H1 (cell line): ENCODE data around the gene FARS2. TPM values are rescaled to one million over a fixed set of nuclear protein-coding genes. Genes with fewer than 3 reads are reported as not detected.

ENCODE experiments used
- BCL11A ChIP-seq, 2 experiments: IDR thresholded peaks; one replicate each; pipeline ENCODE4 v1.6.1; 2011; ENCODE audit warnings: low read depth in 2 of 2, low read length in 2 of 2, mild to moderate bottlenecking in 2 of 2
- CREB1 ChIP-seq: IDR thresholded peaks from 2 replicates; pipeline ENCODE4 v1.6.1; 2012; ENCODE audit warnings: inconsistent platforms
- EZH2 ChIP-seq: fragments of 200-600 bp; sonication (generic); IDR thresholded peaks from 2 replicates; pipeline ENCODE4 v1.7.1; 2012; ENCODE audit warnings: low read depth, mild to moderate bottlenecking, moderate library complexity, low read length, inconsistent platforms; ENCODE audit not compliant: severe bottlenecking
- JUND ChIP-seq: IDR thresholded peaks from 2 replicates; pipeline ENCODE4 v1.6.1; 2011; ENCODE audit warnings: mild to moderate bottlenecking, improper control_type of control experiment, low read length
- KDM4A ChIP-seq: IDR thresholded peaks from one replicate; pipeline ENCODE4 v1.7.1; 2012; ENCODE audit warnings: low read depth, mild to moderate bottlenecking, moderate library complexity, low read length, inconsistent platforms; ENCODE audit not compliant: severe bottlenecking
- MAFK ChIP-seq: IDR thresholded peaks from 2 replicates; pipeline ENCODE4 v1.6.1; 2012; ENCODE audit warnings: low read depth, mild to moderate bottlenecking, improper control_type of control experiment, low read length
- PHF8 ChIP-seq: fragments of 200-600 bp; sonication (generic); conservative IDR thresholded peaks from 2 replicates; pipeline ENCODE4 v1.7.1; 2012; ENCODE audit warnings: low read depth, mild to moderate bottlenecking, inconsistent platforms, low read length, moderate library complexity
- SIN3A ChIP-seq, 2 experiments: IDR thresholded peaks in 1 of 2; conservative IDR thresholded peaks in 1 of 2; 2 replicates each; pipeline ENCODE4 v1.6.1; 2011 to 2012; ENCODE audit warnings: low read length in 2 of 2, improper control_type of control experiment in 1 of 2, low read depth in 1 of 2, mild to moderate bottlenecking in 1 of 2
- YY1 ChIP-seq: IDR thresholded peaks from 2 replicates; pipeline ENCODE4 v1.6.1; 2011; ENCODE audit warnings: low read depth, mild to moderate bottlenecking, low read length
- polyA plus RNA-seq, 7 experiments: library from polyadenylated mRNA; depleted of rRNA in 3 of 7; stranded (reverse) in 5 of 7; unstranded in 2 of 7; fragments of >200 nt in 5 of 7; fragments of 200-250 nt in 2 of 7; gene quantifications; 1 replicate in 5 of 7; 2 replicates in 1 of 7; 4 replicates in 1 of 7; pipeline versions ENCODE4 v1.2.1 to v1.2.3, GENCODE V29; 2011 to 2013; ENCODE audit warnings: missing spikeins in 2 of 7, mixed read lengths in 2 of 7
- total RNA-seq: library from RNA; stranded (reverse); fragmentation: NEBNext Ultra II Directional; extraction: Animal tissue kit (Norgen Biotek cat#: 25700); gene quantifications from 2 replicates; pipeline ENCODE4 v1.2.1, GENCODE V29; 2021
- TF ChIP-seq, protein P1 (sequence below): fragments of 300-600 bp; sonication (generic); IDR thresholded peaks from 2 replicates; pipeline ENCODE4 v1.7.1; 2012; ENCODE audit warnings: low read length, moderate library complexity, mild to moderate bottlenecking, inconsistent platforms; ENCODE audit not compliant: insufficient replicate concordance
- TF ChIP-seq, protein P2 (sequence below): IDR thresholded peaks from 2 replicates; pipeline ENCODE4 v1.6.1; 2012; ENCODE audit warnings: inconsistent platforms

The FARS2 gene
- total and polyA plus RNA-seq, 2 of the 8 experiments (the other 6 are each of a cell fraction or from before 2014, with no cell fraction given): 11.7 to 14.4 TPM

DNA sequence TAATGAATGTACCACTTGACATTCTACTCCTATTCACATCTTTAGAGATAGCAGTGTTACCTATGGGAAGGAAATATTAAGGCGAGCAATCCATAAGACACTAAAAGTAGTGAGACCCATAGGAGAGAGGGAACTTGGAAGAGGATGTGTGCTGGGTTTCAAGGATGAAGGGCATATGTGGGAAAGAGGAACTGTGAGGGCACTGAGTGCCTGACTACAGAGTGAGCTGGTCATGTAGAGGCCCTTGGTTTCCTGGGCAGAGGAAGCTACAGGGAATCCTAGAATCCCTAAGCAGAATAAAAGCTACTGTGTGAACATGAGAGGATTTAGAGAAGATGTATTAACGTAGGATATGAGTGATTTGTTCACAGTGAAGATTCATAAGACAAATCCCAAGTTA lies 262.8 kb downstream of the FARS2 start (continued):
- TF ChIP-seq, protein P1, sequence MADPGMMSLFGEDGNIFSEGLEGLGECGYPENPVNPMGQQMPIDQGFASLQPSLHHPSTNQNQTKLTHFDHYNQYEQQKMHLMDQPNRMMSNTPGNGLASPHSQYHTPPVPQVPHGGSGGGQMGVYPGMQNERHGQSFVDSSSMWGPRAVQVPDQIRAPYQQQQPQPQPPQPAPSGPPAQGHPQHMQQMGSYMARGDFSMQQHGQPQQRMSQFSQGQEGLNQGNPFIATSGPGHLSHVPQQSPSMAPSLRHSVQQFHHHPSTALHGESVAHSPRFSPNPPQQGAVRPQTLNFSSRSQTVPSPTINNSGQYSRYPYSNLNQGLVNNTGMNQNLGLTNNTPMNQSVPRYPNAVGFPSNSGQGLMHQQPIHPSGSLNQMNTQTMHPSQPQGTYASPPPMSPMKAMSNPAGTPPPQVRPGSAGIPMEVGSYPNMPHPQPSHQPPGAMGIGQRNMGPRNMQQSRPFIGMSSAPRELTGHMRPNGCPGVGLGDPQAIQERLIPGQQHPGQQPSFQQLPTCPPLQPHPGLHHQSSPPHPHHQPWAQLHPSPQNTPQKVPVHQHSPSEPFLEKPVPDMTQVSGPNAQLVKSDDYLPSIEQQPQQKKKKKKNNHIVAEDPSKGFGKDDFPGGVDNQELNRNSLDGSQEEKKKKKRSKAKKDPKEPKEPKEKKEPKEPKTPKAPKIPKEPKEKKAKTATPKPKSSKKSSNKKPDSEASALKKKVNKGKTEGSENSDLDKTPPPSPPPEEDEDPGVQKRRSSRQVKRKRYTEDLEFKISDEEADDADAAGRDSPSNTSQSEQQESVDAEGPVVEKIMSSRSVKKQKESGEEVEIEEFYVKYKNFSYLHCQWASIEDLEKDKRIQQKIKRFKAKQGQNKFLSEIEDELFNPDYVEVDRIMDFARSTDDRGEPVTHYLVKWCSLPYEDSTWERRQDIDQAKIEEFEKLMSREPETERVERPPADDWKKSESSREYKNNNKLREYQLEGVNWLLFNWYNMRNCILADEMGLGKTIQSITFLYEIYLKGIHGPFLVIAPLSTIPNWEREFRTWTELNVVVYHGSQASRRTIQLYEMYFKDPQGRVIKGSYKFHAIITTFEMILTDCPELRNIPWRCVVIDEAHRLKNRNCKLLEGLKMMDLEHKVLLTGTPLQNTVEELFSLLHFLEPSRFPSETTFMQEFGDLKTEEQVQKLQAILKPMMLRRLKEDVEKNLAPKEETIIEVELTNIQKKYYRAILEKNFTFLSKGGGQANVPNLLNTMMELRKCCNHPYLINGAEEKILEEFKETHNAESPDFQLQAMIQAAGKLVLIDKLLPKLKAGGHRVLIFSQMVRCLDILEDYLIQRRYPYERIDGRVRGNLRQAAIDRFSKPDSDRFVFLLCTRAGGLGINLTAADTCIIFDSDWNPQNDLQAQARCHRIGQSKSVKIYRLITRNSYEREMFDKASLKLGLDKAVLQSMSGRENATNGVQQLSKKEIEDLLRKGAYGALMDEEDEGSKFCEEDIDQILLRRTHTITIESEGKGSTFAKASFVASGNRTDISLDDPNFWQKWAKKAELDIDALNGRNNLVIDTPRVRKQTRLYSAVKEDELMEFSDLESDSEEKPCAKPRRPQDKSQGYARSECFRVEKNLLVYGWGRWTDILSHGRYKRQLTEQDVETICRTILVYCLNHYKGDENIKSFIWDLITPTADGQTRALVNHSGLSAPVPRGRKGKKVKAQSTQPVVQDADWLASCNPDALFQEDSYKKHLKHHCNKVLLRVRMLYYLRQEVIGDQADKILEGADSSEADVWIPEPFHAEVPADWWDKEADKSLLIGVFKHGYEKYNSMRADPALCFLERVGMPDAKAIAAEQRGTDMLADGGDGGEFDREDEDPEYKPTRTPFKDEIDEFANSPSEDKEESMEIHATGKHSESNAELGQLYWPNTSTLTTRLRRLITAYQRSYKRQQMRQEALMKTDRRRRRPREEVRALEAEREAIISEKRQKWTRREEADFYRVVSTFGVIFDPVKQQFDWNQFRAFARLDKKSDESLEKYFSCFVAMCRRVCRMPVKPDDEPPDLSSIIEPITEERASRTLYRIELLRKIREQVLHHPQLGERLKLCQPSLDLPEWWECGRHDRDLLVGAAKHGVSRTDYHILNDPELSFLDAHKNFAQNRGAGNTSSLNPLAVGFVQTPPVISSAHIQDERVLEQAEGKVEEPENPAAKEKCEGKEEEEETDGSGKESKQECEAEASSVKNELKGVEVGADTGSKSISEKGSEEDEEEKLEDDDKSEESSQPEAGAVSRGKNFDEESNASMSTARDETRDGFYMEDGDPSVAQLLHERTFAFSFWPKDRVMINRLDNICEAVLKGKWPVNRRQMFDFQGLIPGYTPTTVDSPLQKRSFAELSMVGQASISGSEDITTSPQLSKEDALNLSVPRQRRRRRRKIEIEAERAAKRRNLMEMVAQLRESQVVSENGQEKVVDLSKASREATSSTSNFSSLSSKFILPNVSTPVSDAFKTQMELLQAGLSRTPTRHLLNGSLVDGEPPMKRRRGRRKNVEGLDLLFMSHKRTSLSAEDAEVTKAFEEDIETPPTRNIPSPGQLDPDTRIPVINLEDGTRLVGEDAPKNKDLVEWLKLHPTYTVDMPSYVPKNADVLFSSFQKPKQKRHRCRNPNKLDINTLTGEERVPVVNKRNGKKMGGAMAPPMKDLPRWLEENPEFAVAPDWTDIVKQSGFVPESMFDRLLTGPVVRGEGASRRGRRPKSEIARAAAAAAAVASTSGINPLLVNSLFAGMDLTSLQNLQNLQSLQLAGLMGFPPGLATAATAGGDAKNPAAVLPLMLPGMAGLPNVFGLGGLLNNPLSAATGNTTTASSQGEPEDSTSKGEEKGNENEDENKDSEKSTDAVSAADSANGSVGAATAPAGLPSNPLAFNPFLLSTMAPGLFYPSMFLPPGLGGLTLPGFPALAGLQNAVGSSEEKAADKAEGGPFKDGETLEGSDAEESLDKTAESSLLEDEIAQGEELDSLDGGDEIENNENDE: no peak
- no peak for TF ChIP-seq BCL11A (IDR thresholded peaks at IDR 0.05; ENCODE audit: low read depth in 2 of 2, low read length in 2 of 2)
- TF ChIP-seq, protein P2, sequence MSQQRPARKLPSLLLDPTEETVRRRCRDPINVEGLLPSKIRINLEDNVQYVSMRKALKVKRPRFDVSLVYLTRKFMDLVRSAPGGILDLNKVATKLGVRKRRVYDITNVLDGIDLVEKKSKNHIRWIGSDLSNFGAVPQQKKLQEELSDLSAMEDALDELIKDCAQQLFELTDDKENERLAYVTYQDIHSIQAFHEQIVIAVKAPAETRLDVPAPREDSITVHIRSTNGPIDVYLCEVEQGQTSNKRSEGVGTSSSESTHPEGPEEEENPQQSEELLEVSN: no peak
- no peak for TF ChIP-seq MAFK
- no peak for TF ChIP-seq KDM4A
- no peak for TF ChIP-seq YY1
- TF ChIP-seq SIN3A (conservative IDR thresholded peaks at IDR 0.05 in 1 of 2, IDR thresholded peaks at IDR 0.05 in 1 of 2; ENCODE audit: low read depth in 1 of 2, low read length in 2 of 2): no peak
- TF ChIP-seq PHF8: no peak
- TF ChIP-seq JUND: no peak
- no peak for TF ChIP-seq CREB1
- TF ChIP-seq EZH2: no peak
